GM21515 (cell line): ENCODE measurements around the gene MUS81.
A peak's percentile ranks its signal among the peaks of the same experiment; 100 is the strongest.
"Not testable (repeated sequence)": the region's sequence is repeated elsewhere in the genome, so short reads cannot be mapped to it uniquely, and the experiment has no call there.

ENCODE experiments used
- ATAC-seq: cut with Tn5 transposase; IDR thresholded peaks from one replicate; pipeline ENCODE4 v1.9.1; 2021; ENCODE audit not compliant: unreplicated experiment

Gene MUS81

GRCh38 chr11:65844231-65844872 lies 15.9 kb upstream of the MUS81 start:
- no peak for ATAC-seq

GRCh38 chr11:65847746-65848145 lies 12.5 kb upstream of the MUS81 start:
- no peak for ATAC-seq

- ATAC-seq, result not testable (repeated sequence)
Observed at GRCh38 chr11:65848693-65849092, 11.5 kb upstream of the MUS81 start.

GRCh38 chr11:65849366-65849765 lies 10.9 kb upstream of the MUS81 start:
- no peak for ATAC-seq

- ATAC-seq, result no peak
Observed at GRCh38 chr11:65849771-65850216, 10.4 kb upstream of the MUS81 start.

- ATAC-seq, result no peak
Observed at GRCh38 chr11:65850217-65851082, 9.8 kb upstream of the MUS81 start.

GRCh38 chr11:65851083-65851579 lies 9.1 kb upstream of the MUS81 start:
- ATAC-seq, result no peak

GRCh38 chr11:65851811-65852507 lies 8.3 kb upstream of the MUS81 start:
- no peak for ATAC-seq

GRCh38 chr11:65852508-65853245 lies 7.6 kb upstream of the MUS81 start:
- ATAC-seq, result no peak

GRCh38 chr11:65853246-65853979 lies 6.8 kb upstream of the MUS81 start:
- ATAC-seq, result no peak

- no peak for ATAC-seq
Observed at GRCh38 chr11:65854161-65854592, 6.1 kb upstream of the MUS81 start.

- ATAC-seq, result no peak
Observed at GRCh38 chr11:65854852-65855837, 5.1 kb upstream of the MUS81 start.

- no peak for ATAC-seq
Observed at GRCh38 chr11:65855927-65856363, 4.3 kb upstream of the MUS81 start.

- no peak for ATAC-seq
Observed at GRCh38 chr11:65856689-65857499, 3.3 kb upstream of the MUS81 start.

- no peak for ATAC-seq
Observed at GRCh38 chr11:65857500-65857852, 2.8 kb upstream of the MUS81 start.

GRCh38 chr11:65857853-65858680 lies 2.2 kb upstream of the MUS81 start, which contains the start of gene CFL1:
Gene CFL1, minus strand, starts transcription at chr11:65858180. Its CDS starts 81 bp downstream, at chr11:65858099.
- peak; percentile 48 for ATAC-seq

- ATAC-seq, result no peak
Observed at GRCh38 chr11:65858681-65859087, 1.5 kb upstream of the MUS81 start.
